HG02973 (cell line): ENCODE data around the gene TIAM2.

ENCODE experiments used
- ATAC-seq: cut with Tn5 transposase; IDR thresholded peaks from one replicate; pipeline ENCODE4 v1.9.1; 2021; ENCODE audit warnings: moderate library complexity; ENCODE audit not compliant: unreplicated experiment

Gene TIAM2

GRCh38 chr6:155123520-155123919, 128.4 kb downstream of the TIAM2 start:
- ATAC-seq: no peak

- ATAC-seq: no peak
These were observed 130.8 kb downstream of the TIAM2 start for GRCh38 chr6:155125906-155126305.

GRCh38 chr6:155126727-155127439, 131.8 kb downstream of the TIAM2 start:
- ATAC-seq: peak; percentile 51

- no peak for ATAC-seq
These were observed 133.9 kb downstream of the TIAM2 start for GRCh38 chr6:155128977-155129376.

GRCh38 chr6:155129744-155130143, 134.6 kb downstream of the TIAM2 start:
- ATAC-seq: no peak

- no peak for ATAC-seq
These were observed 135.2 kb downstream of the TIAM2 start for GRCh38 chr6:155130161-155130853.

- ATAC-seq: no peak
These were observed 137.5 kb downstream of the TIAM2 start for GRCh38 chr6:155132617-155133016.

- no peak for ATAC-seq
These were observed 145.9 kb downstream of the TIAM2 start for GRCh38 chr6:155141002-155141401.

- ATAC-seq: no peak
These were observed 146.4 kb downstream of the TIAM2 start for GRCh38 chr6:155141512-155141911.

GRCh38 chr6:155142168-155143028, 147.3 kb downstream of the TIAM2 start:
- ATAC-seq: no peak

- ATAC-seq: no peak
These were observed 148.0 kb downstream of the TIAM2 start for GRCh38 chr6:155143029-155143577.

GRCh38 chr6:155143578-155144106, 148.5 kb downstream of the TIAM2 start:
- no peak for ATAC-seq

- no peak for ATAC-seq
These were observed 151.1 kb downstream of the TIAM2 start for GRCh38 chr6:155146205-155146604.

GRCh38 chr6:155147958-155148663, 153.0 kb downstream of the TIAM2 start:
- no peak for ATAC-seq

- no peak for ATAC-seq
These were observed 156.0 kb downstream of the TIAM2 start for GRCh38 chr6:155150967-155151671.

GRCh38 chr6:155152211-155153076, 157.3 kb downstream of the TIAM2 start:
- no peak for ATAC-seq

- ATAC-seq: no peak
These were observed 159.2 kb downstream of the TIAM2 start for GRCh38 chr6:155154158-155154830.

GRCh38 chr6:155155787-155156447, 160.8 kb downstream of the TIAM2 start:
- ATAC-seq: no peak
